Cardiac fibroblast (primary cell): ENCODE measurements around the gene DEPDC5.
A peak's percentile ranks its signal among the peaks of the same experiment; 100 is the strongest.

Experiments used
- DNase-seq, 2 donors: peaks; one replicate each; pipeline versions ENCODE4 v3.0.0 to v3.0.0-alpha.2; 2010; ENCODE audit warnings: low read depth in 2 of 2
- H3K4me3 ChIP-seq, 2 donors: replicated peaks in 1 of 2; 1 replicate in 1 of 2; 2 replicates in 1 of 2; pipeline ENCODE4 v1.5.1; 2011; ENCODE audit warnings: low read depth in 2 of 2, low read length in 2 of 2, mild to moderate bottlenecking in 2 of 2, moderate library complexity in 1 of 2
- CTCF ChIP-seq: IDR thresholded peaks from one replicate; pipeline ENCODE4 v1.5.1; 2011; ENCODE audit warnings: low read depth, mild to moderate bottlenecking, low read length, inconsistent platforms

The DEPDC5 gene

GRCh38 chr22:31883989-31884388, 130.2 kb downstream of the DEPDC5 start:
- no peak for TF ChIP-seq CTCF

GRCh38 chr22:31891366-31892079, 137.7 kb downstream of the DEPDC5 start:
- no peak for TF ChIP-seq CTCF
- DNase-seq, result peak in 1 of 2 donors; percentile 37
- no peak overlapping the region for H3K4me3 ChIP-seq

More at GRCh38 chr22:31883989-31884388, 130.2 kb downstream of the DEPDC5 start:
- no peak overlapping the region for H3K4me3 ChIP-seq
- no peak for DNase-seq

- DNase-seq, result no peak
Measured at GRCh38 chr22:31892080-31892433, 138.2 kb downstream of the DEPDC5 start.

GRCh38 chr22:31893460-31893859, 139.6 kb downstream of the DEPDC5 start:
- H3K4me3 ChIP-seq, result no peak overlapping the region
- TF ChIP-seq CTCF, result no peak
- no peak for DNase-seq

More at GRCh38 chr22:31892080-31892433, 138.2 kb downstream of the DEPDC5 start:
- H3K4me3 ChIP-seq, result no peak overlapping the region
- TF ChIP-seq CTCF, result no peak

GRCh38 chr22:31895411-31896123, 141.7 kb downstream of the DEPDC5 start:
- DNase-seq, result peak in 1 of 2 donors; percentile 44
- TF ChIP-seq CTCF, result no peak
- H3K4me3 ChIP-seq, result no peak overlapping the region

- DNase-seq, result no peak
- no peak overlapping the region for H3K4me3 ChIP-seq
- no peak for TF ChIP-seq CTCF
Measured at GRCh38 chr22:31896472-31896871, 142.7 kb downstream of the DEPDC5 start.
